Urinary bladder (tissue), 4 donors: ENCODE results near the gene MYO1E. TPM values are rescaled to one million over a fixed set of nuclear protein-coding genes. Genes with fewer than 3 reads are reported as not detected.

Experiments used
- DNase-seq: peaks from one replicate; pipeline ENCODE4 v3.0.0-alpha.2; 2015; ENCODE audit errors: extremely low spot score
- H3K27ac ChIP-seq: one replicate; pipeline ENCODE4 v1.5.1; 2013; ENCODE audit warnings: low read depth, mild to moderate bottlenecking, moderate library complexity
- H3K36me3 ChIP-seq: one replicate; pipeline ENCODE4 v1.6.1; 2013; ENCODE audit warnings: mild to moderate bottlenecking, moderate library complexity; ENCODE audit not compliant: insufficient read depth
- H3K4me1 ChIP-seq: one replicate; pipeline ENCODE4 v1.6.1; 2013; ENCODE audit warnings: mild to moderate bottlenecking, moderate library complexity; ENCODE audit not compliant: insufficient read depth
- H3K4me3 ChIP-seq: one replicate; pipeline ENCODE4 v1.5.1; 2013; ENCODE audit warnings: low read depth, low read length
- WGBS: extraction: QIAGEN DNeasy Blood & Tissue Kit; methylation state at CpG from one replicate; pipeline ENCODE4 v1.1.7; 2013; 5-methylcytosine and 5-hydroxymethylcytosine counted together
- polyA plus RNA-seq: library from polyadenylated mRNA; stranded (reverse); fragments of 200-250 nt; gene quantifications from one replicate; pipeline ENCODE4 v1.2.3, GENCODE V29; 2013
- total RNA-seq: library from RNA; depleted of rRNA; stranded (reverse); fragments of >200 nt; gene quantifications from one replicate; pipeline ENCODE4 v1.2.3, GENCODE V29; 2014
- donor health status: healthy with polysubstance abuse.
- donor health status: healthy.

MYO1E gene
- total and polyA plus RNA-seq, 2 donors: 20.2 to 60.0 TPM

GRCh38 chr15:59279023-59279422 lies 93.6 kb downstream of the MYO1E start:
- whole genome bisulfite sequencing: 94% methylated on average over 5 of the region's 5 CpGs
- DNase-seq: no peak
- Histone ChIP-seq H3K36me3 (no peaks in the 10 kb centered on the region), H3K4me3 (no peak overlapping the region), H3K27ac (no peak overlapping the region), H3K4me1 (peaks cover 2% of the 10 kb centered on the region)

GRCh38 chr15:59278120-59278519 lies 94.6 kb downstream of the MYO1E start:
- WGBS: 87% methylated on average over 3 of the region's 3 CpGs
- no peak for DNase-seq
- Histone ChIP-seq H3K4me3 (no peak overlapping the region), H3K36me3 (no peaks in the 10 kb centered on the region), H3K4me1 (peaks cover 2% of the 10 kb centered on the region), H3K27ac (no peak overlapping the region)

- Histone ChIP-seq H3K27ac (no peak overlapping the region), H3K4me1 (no peaks in the 10 kb centered on the region), H3K36me3 (no peaks in the 10 kb centered on the region), H3K4me3 (no peak overlapping the region)
- WGBS: 92% methylated on average over 15 of the region's 15 CpGs
- DNase-seq: no peak
These were observed 96.2 kb downstream of the MYO1E start for GRCh38 chr15:59276225-59277178.

- H3K36me3 ChIP-seq: peaks cover 1% of the 10 kb centered on the region
- H3K4me3 ChIP-seq: no peak overlapping the region
- DNase-seq: no peak
- no peaks in the 10 kb centered on the region for H3K4me1 ChIP-seq
- no peak overlapping the region for H3K27ac ChIP-seq
- 92% methylated on average over 6 of the region's 6 CpGs for WGBS
These were observed 98.3 kb downstream of the MYO1E start for GRCh38 chr15:59274126-59274970.

GRCh38 chr15:59273234-59273633 lies 99.4 kb downstream of the MYO1E start:
- DNase-seq: no peak

GRCh38 chr15:59271595-59272201 lies 101.0 kb downstream of the MYO1E start:
- 58% methylated on average over 7 of the region's 7 CpGs for WGBS
- Histone ChIP-seq H3K27ac (no peak overlapping the region), H3K4me3 (no peak overlapping the region), H3K36me3 (peaks cover 4% of the 10 kb centered on the region), H3K4me1 (no peaks in the 10 kb centered on the region)
- no peak for DNase-seq

More at GRCh38 chr15:59273234-59273633, 99.4 kb downstream of the MYO1E start:
- Histone ChIP-seq H3K36me3 (peaks cover 3% of the 10 kb centered on the region), H3K4me3 (no peak overlapping the region), H3K4me1 (no peaks in the 10 kb centered on the region), H3K27ac (no peak overlapping the region)
- WGBS: 94% methylated on average over 4 of the region's 4 CpGs

- Histone ChIP-seq H3K4me3 (no peak overlapping the region), H3K4me1 (no peaks in the 10 kb centered on the region), H3K27ac (no peak overlapping the region), H3K36me3 (peaks cover 4% of the 10 kb centered on the region)
- 90% methylated on average over 10 of the region's 10 CpGs for WGBS
- no peak for DNase-seq
These were observed 103.7 kb downstream of the MYO1E start for GRCh38 chr15:59268852-59269407.

GRCh38 chr15:59268168-59268851 lies 104.4 kb downstream of the MYO1E start:
- WGBS: 92% methylated on average over 3 of the region's 3 CpGs
- Histone ChIP-seq H3K27ac (no peak overlapping the region), H3K36me3 (peaks cover 4% of the 10 kb centered on the region), H3K4me1 (no peaks in the 10 kb centered on the region), H3K4me3 (no peak overlapping the region)
- no peak for DNase-seq

- H3K27ac ChIP-seq: no peak overlapping the region
- peaks cover 4% of the 10 kb centered on the region for H3K36me3 ChIP-seq
- DNase-seq: no peak
- H3K4me3 ChIP-seq: no peak overlapping the region
- H3K4me1 ChIP-seq: no peaks in the 10 kb centered on the region
- 94% methylated on average over 5 of the region's 5 CpGs for WGBS
These were observed 106.6 kb downstream of the MYO1E start for GRCh38 chr15:59266028-59266427.

- no peaks in the 10 kb centered on the region for H3K4me1 ChIP-seq
- DNase-seq: no peak
- H3K4me3 ChIP-seq: no peak overlapping the region
- H3K27ac ChIP-seq: no peak overlapping the region
- H3K36me3 ChIP-seq: no peaks in the 10 kb centered on the region
- 98% methylated on average over 7 of the region's 7 CpGs for WGBS
These were observed 110.4 kb downstream of the MYO1E start for GRCh38 chr15:59262316-59262715.

- H3K4me1 ChIP-seq: no peaks in the 10 kb centered on the region
- DNase-seq: no peak
- WGBS: 89% methylated on average over 6 of the region's 6 CpGs
- no peak overlapping the region for H3K4me3 ChIP-seq
- no peak overlapping the region for H3K27ac ChIP-seq
- no peaks in the 10 kb centered on the region for H3K36me3 ChIP-seq
These were observed 112.6 kb downstream of the MYO1E start for GRCh38 chr15:59260090-59260489.

- no peak overlapping the region for H3K27ac ChIP-seq
- H3K4me1 ChIP-seq: no peaks in the 10 kb centered on the region
- H3K36me3 ChIP-seq: no peaks in the 10 kb centered on the region
- H3K4me3 ChIP-seq: no peak overlapping the region
- WGBS: 94% methylated on average over 5 of the region's 5 CpGs
- DNase-seq: no peak
These were observed 113.3 kb downstream of the MYO1E start for GRCh38 chr15:59259137-59259943.
